ENCODE data around the gene IGF1R. TPM values are rescaled to one million over a fixed set of nuclear protein-coding genes. Genes with fewer than 3 reads are reported as not detected.
A peak's percentile ranks its signal among the peaks of the same experiment; 100 is the strongest.

The IGF1R gene
- polyA plus RNA-seq, 12 donors, result 12.5 to 29.8 (median 16.6) TPM; not detected in 1

GRCh38 chr15:98647026-98647773, 1.1 kb upstream of the IGF1R start:
- peak; percentile 75 for DNase-seq

DNA sequence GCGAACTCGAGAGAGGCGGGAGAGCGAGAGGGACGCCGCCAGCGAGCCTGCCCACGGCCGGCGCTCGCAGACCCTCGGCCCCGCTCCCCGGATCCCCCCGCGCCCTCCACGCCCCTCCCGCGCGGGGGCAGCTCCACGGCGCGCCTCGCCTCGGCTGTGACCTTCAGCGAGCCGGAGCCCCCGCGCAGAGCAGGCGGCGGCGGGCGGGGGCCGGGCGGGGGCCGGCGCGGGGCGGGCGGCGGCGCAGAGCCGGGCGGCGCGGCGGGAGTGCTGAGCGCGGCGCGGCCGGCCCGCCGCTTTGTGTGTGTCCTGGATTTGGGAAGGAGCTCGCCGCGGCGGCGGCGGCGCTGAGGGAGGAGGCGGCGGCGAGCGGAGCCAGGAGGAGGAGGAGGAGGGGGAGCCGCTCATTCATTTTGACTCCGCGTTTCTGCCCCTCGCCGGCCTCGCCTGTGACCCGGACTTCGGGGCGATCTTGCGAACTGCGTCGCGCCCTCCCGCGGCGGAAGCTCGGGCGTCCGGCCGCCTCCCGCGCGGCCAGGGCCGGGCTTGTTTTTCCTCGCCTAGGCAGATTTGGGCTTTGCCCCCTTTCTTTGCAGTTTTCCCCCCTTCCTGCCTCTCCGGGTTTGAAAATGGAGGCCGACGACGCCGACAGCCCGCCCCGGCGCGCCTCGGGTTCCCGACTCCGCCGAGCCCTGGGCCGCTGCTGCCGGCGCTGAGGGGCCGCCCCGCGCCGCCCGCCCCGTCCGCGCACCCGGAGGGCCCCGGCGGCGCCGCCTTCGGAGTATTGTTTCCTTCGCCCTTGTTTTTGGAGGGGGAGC, 524 bp downstream of the IGF1R start:
- DNase-seq, result peak; percentile 57

- no peak for DNase-seq
These were observed 1.4 kb downstream of the IGF1R start for GRCh38 chr15:98649472-98650416.

DNA sequence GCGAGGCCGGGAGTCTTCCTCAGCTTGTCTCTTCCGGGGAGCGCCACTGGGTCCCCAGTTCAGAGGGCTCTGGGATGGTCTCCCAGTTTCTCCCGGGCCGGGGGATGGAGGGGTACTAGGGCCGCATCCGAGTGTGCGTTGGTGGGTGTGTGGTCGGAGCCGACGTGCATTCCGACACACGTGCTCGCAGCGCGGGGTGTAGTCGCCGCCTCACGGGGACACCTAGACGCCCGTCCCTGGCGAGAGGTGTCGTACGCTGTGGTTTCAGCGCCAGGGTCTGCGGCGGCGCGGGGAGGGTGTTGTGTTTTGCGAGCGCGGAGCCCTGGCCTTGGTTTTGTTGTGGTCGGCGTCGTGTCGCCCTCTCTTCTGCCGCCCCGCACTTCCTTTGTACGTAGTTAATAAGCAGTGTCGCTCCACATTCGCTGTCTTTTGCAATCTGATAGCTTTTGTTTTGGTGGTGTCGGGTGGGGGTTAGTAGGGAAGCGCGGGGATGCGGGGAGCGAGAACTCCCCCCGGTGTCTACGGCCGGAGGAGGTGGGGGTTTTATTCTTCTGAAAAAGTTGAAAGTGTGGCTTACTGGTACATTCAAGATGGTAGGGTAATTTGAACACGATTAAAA, 2.2 kb downstream of the IGF1R start:
- DNase-seq, result peak; percentile 55

DNA sequence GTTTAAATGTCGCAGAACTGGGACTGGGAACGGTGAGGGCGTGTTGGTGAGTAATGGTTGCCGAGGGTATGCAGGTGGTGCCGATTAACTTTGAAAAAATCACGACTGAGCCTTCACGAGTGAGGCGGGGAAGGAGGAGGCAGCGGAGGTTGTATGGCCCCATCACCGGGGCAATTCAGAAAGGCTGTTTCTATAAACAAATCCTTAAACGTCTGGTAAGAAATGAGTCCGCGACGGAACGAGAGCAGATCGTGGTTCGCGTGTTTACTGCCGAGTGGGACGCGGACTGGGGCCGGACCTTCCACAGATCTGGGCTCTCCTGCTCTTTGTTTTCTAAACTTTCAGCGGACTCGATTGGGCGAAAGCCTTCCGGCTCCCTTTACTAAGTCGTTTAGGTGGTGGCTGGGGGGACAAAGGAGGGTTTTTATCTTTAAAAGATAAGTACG, 2.7 kb downstream of the IGF1R start:
- DNase-seq, result no peak

DNA sequence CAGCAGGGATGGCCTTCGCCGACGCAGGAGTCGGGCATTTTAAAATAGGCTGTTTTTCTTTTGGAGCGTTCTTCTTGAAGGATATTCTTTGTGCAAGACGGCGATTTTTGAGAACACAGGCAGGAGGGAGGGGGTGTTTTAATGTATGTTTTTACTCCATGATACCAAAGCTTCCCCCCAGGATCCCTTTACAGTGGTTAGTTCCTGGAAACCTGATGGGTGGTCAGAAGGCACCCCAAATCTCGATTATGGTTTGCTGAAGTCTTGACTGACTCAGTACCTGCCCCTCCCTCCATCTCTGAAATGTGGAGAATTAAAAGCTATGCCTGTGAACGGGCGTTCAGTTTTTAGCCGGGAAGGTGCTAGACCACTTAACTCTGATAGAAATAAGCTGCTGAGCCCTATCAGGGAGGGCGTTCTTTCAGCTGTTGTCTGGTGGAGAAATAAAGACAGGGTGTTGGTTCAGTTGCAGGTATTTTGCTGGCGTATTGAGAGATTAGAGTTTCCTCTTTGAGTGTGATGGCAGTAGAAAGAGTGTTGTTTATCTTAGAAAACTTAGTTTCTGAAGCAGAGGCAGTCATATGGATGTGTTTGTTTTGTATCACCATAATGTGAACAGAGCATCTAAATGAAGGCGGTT, 3.4 kb downstream of the IGF1R start:
- no peak for DNase-seq

GRCh38 chr15:98653686-98654085, 5.3 kb downstream of the IGF1R start:
- DNase-seq, result no peak

GRCh38 chr15:98654790-98655360, 6.5 kb downstream of the IGF1R start:
- DNase-seq, result no peak

DNA sequence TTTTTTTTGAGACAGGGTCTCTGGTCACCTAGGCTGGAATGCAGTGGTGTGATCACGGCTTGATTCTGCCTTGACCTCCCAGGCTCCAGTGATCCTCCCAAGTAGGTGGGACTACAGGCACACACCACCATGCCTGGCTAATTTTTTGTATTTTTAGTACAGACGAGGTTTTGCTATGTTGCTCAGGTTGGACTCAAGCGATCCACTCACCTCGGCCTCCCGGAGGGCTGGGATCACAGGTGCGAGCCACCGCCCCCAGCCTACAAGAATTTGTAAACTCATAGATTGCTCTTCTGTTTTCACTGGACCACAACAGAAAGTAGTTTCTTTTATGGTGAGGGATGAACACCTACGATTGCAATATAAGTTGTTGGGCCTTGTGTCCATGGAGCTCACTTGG, 7.4 kb downstream of the IGF1R start:
- DNase-seq, result no peak

DNA sequence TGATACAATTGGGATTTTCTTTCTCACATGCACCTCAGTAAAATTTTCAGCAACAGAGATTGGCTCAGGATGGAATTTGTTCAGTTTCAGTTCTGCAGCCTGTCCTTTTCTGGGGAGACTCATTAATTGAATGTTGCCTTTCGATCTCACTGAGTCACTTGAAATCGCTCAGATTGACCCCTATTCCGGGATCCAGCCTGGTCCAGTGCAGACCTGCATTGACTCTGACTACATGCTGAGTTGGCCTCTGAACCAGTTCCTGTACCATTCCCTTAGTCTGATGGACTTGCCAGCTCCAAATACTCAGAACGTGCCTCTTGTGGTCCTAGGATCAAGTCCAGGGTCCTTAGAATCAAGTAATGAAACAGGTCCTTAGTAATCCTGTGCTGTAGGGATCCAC, 9.4 kb downstream of the IGF1R start:
- no peak for DNase-seq

GRCh38 chr15:98658831-98659699, 10.7 kb downstream of the IGF1R start:
- DNase-seq, result peak; percentile 44

DNA sequence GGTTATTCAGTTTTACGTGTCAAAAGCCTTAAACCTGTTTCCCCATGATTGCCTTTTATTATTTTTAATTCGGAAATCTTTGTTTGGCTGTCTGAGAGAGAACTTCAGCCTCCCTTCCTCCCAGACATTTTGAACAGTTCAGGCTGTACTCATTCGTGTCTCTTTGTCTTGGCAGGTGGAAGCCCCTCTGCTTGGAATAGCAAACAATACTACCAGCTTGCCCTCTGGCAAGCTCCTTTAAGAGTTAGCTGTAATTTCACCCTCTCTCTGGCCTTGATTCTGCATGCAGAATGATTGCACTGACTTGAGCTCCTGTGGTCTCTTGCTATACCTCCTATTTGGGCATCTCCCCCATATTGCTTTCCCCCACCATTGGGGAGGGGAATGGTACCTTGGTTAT, 11.7 kb downstream of the IGF1R start:
- no peak for DNase-seq

DNA sequence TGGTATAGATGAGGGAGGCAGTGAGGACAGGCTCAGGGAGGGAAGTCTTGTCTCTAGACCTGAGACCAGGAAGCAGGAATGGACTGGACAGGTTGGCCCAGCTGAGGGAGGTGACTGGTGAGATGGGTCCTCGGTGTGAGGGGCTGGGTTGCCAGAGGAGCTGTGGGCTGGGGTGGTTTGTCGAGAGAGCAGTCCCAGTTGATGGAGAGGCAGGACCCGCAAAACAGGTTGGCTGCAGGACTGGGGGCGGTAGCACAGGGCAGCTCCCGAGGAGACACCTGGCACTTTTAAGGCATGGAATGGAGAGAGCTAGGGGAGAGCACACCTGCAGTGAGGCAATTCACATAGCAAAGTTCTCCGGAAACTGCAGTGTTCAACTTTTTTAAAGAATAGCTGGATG, 14.7 kb downstream of the IGF1R start:
- DNase-seq, result no peak

GRCh38 chr15:98663606-98664005, 15.3 kb downstream of the IGF1R start:
- DNase-seq, result no peak

GRCh38 chr15:98666441-98666840, 18.1 kb downstream of the IGF1R start:
- no peak for DNase-seq

GRCh38 chr15:98666841-98667240, 18.5 kb downstream of the IGF1R start:
- DNase-seq, result no peak

- no peak for DNase-seq
These were observed 19.3 kb downstream of the IGF1R start for GRCh38 chr15:98667521-98668179.

DNA sequence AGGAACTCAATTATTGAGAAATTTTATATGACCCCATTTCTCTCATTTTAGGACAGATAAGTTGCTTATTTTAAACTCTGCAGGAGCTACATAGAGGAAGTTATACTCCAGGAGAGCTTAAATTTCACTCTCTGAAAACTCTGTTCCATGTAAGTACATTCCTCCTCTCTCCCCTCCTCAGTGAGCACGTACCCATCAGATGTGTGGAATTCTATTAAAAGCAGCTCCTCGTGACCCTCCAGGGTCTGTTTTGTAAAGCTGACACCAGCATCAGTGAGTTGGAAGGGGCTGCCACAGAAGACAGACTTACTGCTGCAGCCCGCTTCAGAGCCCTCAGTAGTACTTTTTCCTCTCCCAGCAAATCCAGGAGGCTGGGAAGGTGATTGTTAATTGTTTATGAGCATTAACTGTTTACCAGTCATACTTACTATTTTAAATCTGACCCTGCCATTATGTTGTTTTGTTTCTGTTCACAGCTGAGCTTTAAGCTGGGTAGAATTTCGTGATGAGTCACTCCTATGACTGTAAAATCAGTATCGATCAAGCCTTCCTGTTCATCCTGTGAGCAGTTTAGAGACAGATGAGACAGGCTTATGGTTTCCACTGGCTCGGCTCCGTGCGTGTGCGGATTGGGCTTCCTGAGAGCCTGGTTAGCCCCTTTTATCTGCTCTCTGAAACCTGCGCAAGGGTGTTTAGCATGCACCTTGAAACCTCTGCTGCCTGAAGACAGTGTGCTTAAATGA, 20.4 kb downstream of the IGF1R start:
- DNase-seq, result no peak

Measured in muscle of arm (tissue), 12 donors.